NCI-H146 (cell line): ENCODE measurements around the gene ROBO2.
A peak's percentile ranks its signal among the peaks of the same experiment; 100 is the strongest.
"Not testable (repeated sequence)": the region's sequence is repeated elsewhere in the genome, so short reads cannot be mapped to it uniquely, and the experiment has no call there.

Experiments
- DNase-seq: peaks from one replicate; lab custom pipeline; 2025; lab: John Stamatoyannopoulos, UW

Gene ROBO2

GRCh38 chr3:77328690-77329089, 288.8 kb downstream of the ROBO2 start:
- no peak for DNase-seq

- no peak for DNase-seq
These were observed 289.2 kb downstream of the ROBO2 start for GRCh38 chr3:77329116-77329515.

- DNase-seq = no peak
These were observed 298.3 kb downstream of the ROBO2 start for GRCh38 chr3:77338195-77338594.

- no peak for DNase-seq
These were observed 302.1 kb downstream of the ROBO2 start for GRCh38 chr3:77342027-77342426.

GRCh38 chr3:77342688-77343087, 302.8 kb downstream of the ROBO2 start:
- DNase-seq = no peak

- DNase-seq = no peak
These were observed 305.1 kb downstream of the ROBO2 start for GRCh38 chr3:77345009-77345408.

- peak; percentile 4 for DNase-seq
These were observed 308.5 kb downstream of the ROBO2 start for GRCh38 chr3:77348244-77348855.

GRCh38 chr3:77354958-77355357, 315.1 kb downstream of the ROBO2 start:
- no peak for DNase-seq

- no peak for DNase-seq
These were observed 323.0 kb downstream of the ROBO2 start for GRCh38 chr3:77362936-77363335.

- no peak for DNase-seq
These were observed 325.3 kb downstream of the ROBO2 start for GRCh38 chr3:77365152-77365551.

- DNase-seq = no peak
These were observed 330.5 kb downstream of the ROBO2 start for GRCh38 chr3:77370413-77370812.

- DNase-seq = no peak
These were observed 332.1 kb downstream of the ROBO2 start for GRCh38 chr3:77372018-77372417.

- DNase-seq = no peak
These were observed 332.9 kb downstream of the ROBO2 start for GRCh38 chr3:77372634-77373346.

- no peak for DNase-seq
These were observed 333.7 kb downstream of the ROBO2 start for GRCh38 chr3:77373619-77374018.

- no peak for DNase-seq
These were observed 336.6 kb downstream of the ROBO2 start for GRCh38 chr3:77376511-77376910.

- DNase-seq = no peak
These were observed 337.8 kb downstream of the ROBO2 start for GRCh38 chr3:77377717-77378116.

GRCh38 chr3:77380136-77380535, 340.2 kb downstream of the ROBO2 start:
- DNase-seq = no peak

GRCh38 chr3:77381431-77381830, 341.5 kb downstream of the ROBO2 start:
- DNase-seq = no peak

- no peak for DNase-seq
These were observed 352.3 kb downstream of the ROBO2 start for GRCh38 chr3:77392181-77392580.

- no peak for DNase-seq
These were observed 354.1 kb downstream of the ROBO2 start for GRCh38 chr3:77394046-77394445.

GRCh38 chr3:77404871-77405270, 365.0 kb downstream of the ROBO2 start:
- no peak for DNase-seq

GRCh38 chr3:77407441-77407840, 367.5 kb downstream of the ROBO2 start:
- DNase-seq = peak; percentile 86

GRCh38 chr3:77410334-77410733, 370.4 kb downstream of the ROBO2 start:
- DNase-seq = not testable (repeated sequence)

- DNase-seq = no peak
These were observed 371.4 kb downstream of the ROBO2 start for GRCh38 chr3:77411334-77411733.
